Measurements from ENCODE around the gene ROR1. TPM values are rescaled to one million over a fixed set of nuclear protein-coding genes. Genes with fewer than 3 reads are reported as not detected.
"Not testable (repeated sequence)": the region's sequence is repeated elsewhere in the genome, so short reads cannot be mapped to it uniquely, and the experiment has no call there.

The ROR1 gene
- total and polyA plus RNA-seq, 7 experiments from 2014 or later, result 0.07 to 0.22 (median 0.16) TPM; not detected in 4

GRCh38 chr1:64220241-64220640 is 446.4 kb downstream of the ROR1 start:
- Mint-ChIP-seq H3K36me3 (no peaks in the 10 kb centered on the region), H3K27ac (no peak overlapping the region), H3K27me3 (peaks cover 4 to 32% (median 13%) of the 10 kb centered on the region in 5 donors), H3K4me1 (peaks cover 0 to 8% (median 0%) of the 10 kb centered on the region in 7 donors), H3K9me3 (peaks cover 0 to 2% (median 0%) of the 10 kb centered on the region in 11 donors), H3K4me3 (no peak overlapping the region)
- H3K27ac ChIP-seq (ENCODE audit: low read depth, low read length), result no peak overlapping the region
- no peak for ATAC-seq
- POLR2A ChIA-PET, result no interaction called here
- DNase-seq, result no peak
- H3K4me1 ChIP-seq (ENCODE audit: control insufficient read depth in 2 of 2, insufficient read depth in 2 of 2, low read length in 2 of 2), result no peaks in the 10 kb centered on the region
- H3K36me3 ChIP-seq (ENCODE audit: control insufficient read depth in 2 of 3, insufficient read depth in 3 of 3, low read length in 3 of 3), result no peaks in the 10 kb centered on the region
- CTCF ChIA-PET, result no interaction called here
- intact Hi-C loops (cut with micrococcal nuclease), result no loop called here
- no peaks in the 10 kb centered on the region for H3K9me3 ChIP-seq (ENCODE audit: control insufficient read depth in 2 of 3, low read length in 3 of 3)
- no peaks in the 10 kb centered on the region for H3K27me3 ChIP-seq (ENCODE audit: control insufficient read depth in 2 of 2, insufficient read depth in 2 of 2, low read length in 2 of 2)
- no peak overlapping the region for H3K4me3 ChIP-seq (ENCODE audit: low read length)

GRCh38 chr1:64223329-64224151 is 449.7 kb downstream of the ROR1 start:
- Histone ChIP-seq H3K36me3 (ENCODE audit: control insufficient read depth in 2 of 3, insufficient read depth in 3 of 3, low read length in 3 of 3) (no peaks in the 10 kb centered on the region), H3K27ac (ENCODE audit: low read depth, low read length) (no peak overlapping the region), H3K27me3 (ENCODE audit: control insufficient read depth in 2 of 2, insufficient read depth in 2 of 2, low read length in 2 of 2) (no peaks in the 10 kb centered on the region), H3K4me3 (ENCODE audit: low read length) (no peak overlapping the region), H3K4me1 (ENCODE audit: control insufficient read depth in 2 of 2, insufficient read depth in 2 of 2, low read length in 2 of 2) (no peaks in the 10 kb centered on the region), H3K9me3 (ENCODE audit: control insufficient read depth in 2 of 3, low read length in 3 of 3) (no peaks in the 10 kb centered on the region)
- Mint-ChIP-seq H3K4me3 (no peak overlapping the region), H3K27ac (no peak overlapping the region), H3K9me3 (no peaks in the 10 kb centered on the region), H3K36me3 (no peaks in the 10 kb centered on the region), H3K27me3 (peaks cover 9 to 32% (median 16%) of the 10 kb centered on the region in 5 donors), H3K4me1 (peaks cover 0 to 8% (median 0%) of the 10 kb centered on the region in 7 donors)
- intact Hi-C loops (cut with micrococcal nuclease), result no loop called here
- DNase-seq (no peak), ATAC-seq (peak; percentile 16)
- CTCF ChIA-PET, result no interaction called here
- POLR2A ChIA-PET, result no interaction called here

GRCh38 chr1:64224236-64224635 is 450.4 kb downstream of the ROR1 start:
- H3K4me1 Mint-ChIP-seq; DNase-seq; H3K27me3 ChIP-seq (ENCODE audit: control insufficient read depth in 2 of 2, insufficient read depth in 2 of 2, low read length in 2 of 2); CTCF ChIA-PET; POLR2A ChIA-PET; H3K27ac Mint-ChIP-seq; H3K36me3 ChIP-seq (ENCODE audit: control insufficient read depth in 2 of 3, insufficient read depth in 3 of 3, low read length in 3 of 3); H3K9me3 Mint-ChIP-seq; H3K36me3 Mint-ChIP-seq; H3K4me3 ChIP-seq (ENCODE audit: low read length); H3K4me3 Mint-ChIP-seq; ATAC-seq; H3K27ac ChIP-seq (ENCODE audit: low read depth, low read length); H3K9me3 ChIP-seq (ENCODE audit: control insufficient read depth in 2 of 3, low read length in 3 of 3); intact Hi-C loops (cut with micrococcal nuclease); H3K4me1 ChIP-seq (ENCODE audit: control insufficient read depth in 2 of 2, insufficient read depth in 2 of 2, low read length in 2 of 2): not testable (repeated sequence)
- peaks cover 9 to 29% (median 13%) of the 10 kb centered on the region in 5 donors for H3K27me3 Mint-ChIP-seq

GRCh38 chr1:64228167-64228957 is 454.5 kb downstream of the ROR1 start:
- no peak overlapping the region for H3K4me3 ChIP-seq (ENCODE audit: low read length)
- ChIA-PET POLR2A (no interaction called here), CTCF (interaction anchor here (0.5 to 0.6 kb wide), 2 partner anchors 118 to 449 kb away, joined by 3 to 4 read pairs; no protein-coding TSS in a partner anchor)
- no peak overlapping the region for H3K27ac ChIP-seq (ENCODE audit: low read depth, low read length)
- peaks cover 16 to 28% (median 23%) of the 10 kb centered on the region in 5 donors for H3K27me3 Mint-ChIP-seq
- H3K36me3 Mint-ChIP-seq, result no peaks in the 10 kb centered on the region
- no peaks in the 10 kb centered on the region for H3K4me1 ChIP-seq (ENCODE audit: control insufficient read depth in 2 of 2, insufficient read depth in 2 of 2, low read length in 2 of 2)
- no peak overlapping the region for H3K4me3 Mint-ChIP-seq
- peaks cover 0 to 6% (median 0%) of the 10 kb centered on the region in 7 donors for H3K4me1 Mint-ChIP-seq
- H3K27me3 ChIP-seq (ENCODE audit: control insufficient read depth in 2 of 2, insufficient read depth in 2 of 2, low read length in 2 of 2), result no peaks in the 10 kb centered on the region
- H3K27ac Mint-ChIP-seq, result no peak overlapping the region
- H3K36me3 ChIP-seq (ENCODE audit: control insufficient read depth in 2 of 3, insufficient read depth in 3 of 3, low read length in 3 of 3), result no peaks in the 10 kb centered on the region
- H3K9me3 Mint-ChIP-seq, result no peaks in the 10 kb centered on the region
- intact Hi-C loops (cut with micrococcal nuclease), result no loop called here
- DNase-seq (no peak), ATAC-seq (no peak)
- H3K9me3 ChIP-seq (ENCODE audit: control insufficient read depth in 2 of 3, low read length in 3 of 3), result no peaks in the 10 kb centered on the region

- ChIA-PET POLR2A (no interaction called here), CTCF (interaction anchor here (0.5 kb wide), 1 partner anchor 560 kb away, joined by 3 read pairs; no protein-coding TSS in a partner anchor)
- H3K27ac Mint-ChIP-seq, result no peak overlapping the region
- ATAC-seq, result no peak
- Histone ChIP-seq H3K27ac (ENCODE audit: low read depth, low read length) (no peak overlapping the region), H3K27me3 (ENCODE audit: control insufficient read depth in 2 of 2, insufficient read depth in 2 of 2, low read length in 2 of 2) (no peaks in the 10 kb centered on the region), H3K9me3 (ENCODE audit: control insufficient read depth in 2 of 3, low read length in 3 of 3) (no peaks in the 10 kb centered on the region), H3K36me3 (ENCODE audit: control insufficient read depth in 2 of 3, insufficient read depth in 3 of 3, low read length in 3 of 3) (no peaks in the 10 kb centered on the region), H3K4me3 (ENCODE audit: low read length) (no peak overlapping the region), H3K4me1 (ENCODE audit: control insufficient read depth in 2 of 2, insufficient read depth in 2 of 2, low read length in 2 of 2) (no peaks in the 10 kb centered on the region)
- H3K4me1 Mint-ChIP-seq, result no peaks in the 10 kb centered on the region
- DNase-seq, result no peak
- no peaks in the 10 kb centered on the region for H3K36me3 Mint-ChIP-seq
- no peak overlapping the region for H3K4me3 Mint-ChIP-seq
- intact Hi-C loops (cut with micrococcal nuclease), result no loop called here
- peaks cover 22 to 35% (median 30%) of the 10 kb centered on the region in 5 donors for H3K27me3 Mint-ChIP-seq
- peaks cover 0 to 1% (median 0%) of the 10 kb centered on the region in 11 donors for H3K9me3 Mint-ChIP-seq
Observed at GRCh38 chr1:64229307-64229706, 455.5 kb downstream of the ROR1 start.
